Femur (tissue), 1 donor: ENCODE data around the gene DPP4.
A peak's percentile ranks its signal among the peaks of the same experiment; 100 is the strongest.

Experiments used
- DNase-seq: peaks from one replicate; pipeline ENCODE4 v3.0.0-alpha.2; 2017

The DPP4 gene

DNA sequence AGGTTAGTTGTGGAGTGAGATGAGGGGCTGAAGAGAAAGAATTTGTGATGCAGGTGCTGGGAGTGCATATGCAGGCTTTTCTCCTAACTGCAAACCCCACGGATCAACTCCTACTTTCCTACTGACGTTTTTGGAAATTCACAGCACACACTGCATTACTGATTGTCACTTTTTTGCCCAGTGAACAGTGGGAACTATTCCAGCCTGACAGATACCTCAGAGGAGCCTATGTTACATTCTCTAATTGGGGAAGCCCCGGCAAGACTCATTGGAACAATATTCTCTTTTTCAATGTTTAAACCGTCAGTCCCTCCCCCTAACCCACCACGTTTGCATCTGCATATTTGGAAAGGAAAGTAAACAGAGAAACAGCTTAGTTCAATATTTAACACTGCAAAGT is 126.2 kb downstream of the DPP4 start:
- no peak for DNase-seq

- peak; percentile 39 for DNase-seq
Observed at GRCh38 chr2:161947406-161947805, 126.6 kb downstream of the DPP4 start.

DNA sequence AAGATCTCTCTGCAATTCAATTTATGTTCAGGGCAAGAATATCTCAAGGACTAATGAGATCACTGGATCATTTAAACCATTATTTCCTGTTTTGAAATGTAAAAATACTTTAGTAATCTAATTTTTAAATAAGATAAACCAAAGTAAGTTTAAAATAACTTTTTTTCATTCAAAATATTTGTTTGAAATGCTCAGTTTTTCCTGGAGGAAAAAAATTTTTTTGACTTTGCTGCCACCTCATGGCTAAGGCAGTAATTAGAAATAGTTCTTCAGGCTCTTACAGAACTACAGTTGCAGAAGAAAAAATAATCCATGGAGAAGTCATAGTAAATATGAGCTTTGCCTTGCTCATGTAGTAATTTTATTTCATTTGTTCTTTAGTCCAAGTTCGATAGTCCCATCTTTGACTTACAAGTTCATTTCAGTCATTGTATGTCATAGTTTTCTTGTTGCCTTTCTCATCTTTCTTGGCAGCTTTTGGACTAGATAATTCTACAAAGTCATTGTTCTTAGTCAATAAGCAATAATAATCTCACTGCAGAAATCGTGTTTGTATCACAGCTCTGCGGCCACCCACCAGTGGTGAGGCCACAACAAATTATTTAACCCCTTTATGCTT is 127.4 kb downstream of the DPP4 start:
- no peak for DNase-seq

DNA sequence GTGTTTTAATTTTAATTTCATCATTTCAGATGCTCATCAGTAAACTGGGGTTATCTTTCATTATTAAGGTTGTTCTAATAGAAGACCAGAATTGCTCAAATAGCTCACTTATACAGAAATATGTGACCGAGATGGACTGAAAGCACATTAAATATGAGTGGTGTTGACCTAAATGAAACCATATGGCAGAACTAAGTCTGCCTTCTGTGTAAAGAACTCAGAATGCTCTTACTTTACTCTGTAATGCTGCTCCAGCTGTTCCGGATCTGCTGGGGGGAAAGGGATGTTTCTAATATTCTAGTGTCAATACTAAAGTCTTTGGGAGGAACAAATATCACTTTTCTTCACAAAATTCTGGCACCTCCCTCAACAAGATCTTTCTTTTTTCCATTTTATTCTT is 131.0 kb downstream of the DPP4 start:
- DNase-seq = no peak
